CD4-positive, alpha-beta T cell treated with Interferon alpha-2 for 1 hour (primary cell): ENCODE measurements around the gene EMC8.
"Not testable (repeated sequence)": the region's sequence is repeated elsewhere in the genome, so short reads cannot be mapped to it uniquely, and the experiment has no call there.

ENCODE experiments used
- DNase-seq, 2 donors: peaks; one replicate each; pipeline ENCODE4 v3.0.0-alpha.2; 2020 to 2022

The EMC8 gene

GRCh38 chr16:85799497-85800320 is at the start of gene EMC8, which contains the start of gene COX4I1:
Gene EMC8 (minus strand): TSS chr16:85799544. CDS start chr16:85799295, 249 bp downstream.
Gene COX4I1 (plus strand): TSS chr16:85799695. CDS start chr16:85801206, 1,511 bp downstream.
- DNase-seq, result peak; percentile 91 to 93

- DNase-seq, result no peak
Observed at GRCh38 chr16:85848986-85849385, 49.6 kb upstream of the EMC8 start.

GRCh38 chr16:85847681-85848601 is 48.6 kb upstream of the EMC8 start:
- no peak for DNase-seq

GRCh38 chr16:85847036-85847435 is 47.7 kb upstream of the EMC8 start:
- no peak for DNase-seq

- DNase-seq, result no peak
Observed at GRCh38 chr16:85846461-85846860, 47.1 kb upstream of the EMC8 start.

- DNase-seq, result no peak
Observed at GRCh38 chr16:85845266-85845665, 45.9 kb upstream of the EMC8 start.

- no peak for DNase-seq
Observed at GRCh38 chr16:85844786-85845185, 45.4 kb upstream of the EMC8 start.

GRCh38 chr16:85844169-85844481 is 44.8 kb upstream of the EMC8 start:
- no peak for DNase-seq

GRCh38 chr16:85843471-85844168 is 44.3 kb upstream of the EMC8 start:
- DNase-seq, result no peak

- no peak for DNase-seq
Observed at GRCh38 chr16:85842848-85843247, 43.5 kb upstream of the EMC8 start.

- no peak for DNase-seq
Observed at GRCh38 chr16:85842435-85842834, 43.1 kb upstream of the EMC8 start.

- DNase-seq, result no peak
Observed at GRCh38 chr16:85840801-85841200, 41.5 kb upstream of the EMC8 start.

GRCh38 chr16:85840395-85840794 is 41.1 kb upstream of the EMC8 start:
- DNase-seq, result no peak

- no peak for DNase-seq
Observed at GRCh38 chr16:85839681-85840240, 40.4 kb upstream of the EMC8 start.

GRCh38 chr16:85838876-85839585 is 39.7 kb upstream of the EMC8 start:
- no peak for DNase-seq

GRCh38 chr16:85838381-85838780 is 39.0 kb upstream of the EMC8 start:
- DNase-seq, result no peak

GRCh38 chr16:85837654-85838053 is 38.3 kb upstream of the EMC8 start:
- DNase-seq, result not testable (repeated sequence)

GRCh38 chr16:85836706-85837582 is 37.6 kb upstream of the EMC8 start:
- DNase-seq, result no peak

- no peak for DNase-seq
Observed at GRCh38 chr16:85835956-85836705, 36.8 kb upstream of the EMC8 start.

GRCh38 chr16:85835227-85835751 is 35.9 kb upstream of the EMC8 start:
- no peak for DNase-seq
